ENCODE data around the gene BAG5.

Gene BAG5

DNA sequence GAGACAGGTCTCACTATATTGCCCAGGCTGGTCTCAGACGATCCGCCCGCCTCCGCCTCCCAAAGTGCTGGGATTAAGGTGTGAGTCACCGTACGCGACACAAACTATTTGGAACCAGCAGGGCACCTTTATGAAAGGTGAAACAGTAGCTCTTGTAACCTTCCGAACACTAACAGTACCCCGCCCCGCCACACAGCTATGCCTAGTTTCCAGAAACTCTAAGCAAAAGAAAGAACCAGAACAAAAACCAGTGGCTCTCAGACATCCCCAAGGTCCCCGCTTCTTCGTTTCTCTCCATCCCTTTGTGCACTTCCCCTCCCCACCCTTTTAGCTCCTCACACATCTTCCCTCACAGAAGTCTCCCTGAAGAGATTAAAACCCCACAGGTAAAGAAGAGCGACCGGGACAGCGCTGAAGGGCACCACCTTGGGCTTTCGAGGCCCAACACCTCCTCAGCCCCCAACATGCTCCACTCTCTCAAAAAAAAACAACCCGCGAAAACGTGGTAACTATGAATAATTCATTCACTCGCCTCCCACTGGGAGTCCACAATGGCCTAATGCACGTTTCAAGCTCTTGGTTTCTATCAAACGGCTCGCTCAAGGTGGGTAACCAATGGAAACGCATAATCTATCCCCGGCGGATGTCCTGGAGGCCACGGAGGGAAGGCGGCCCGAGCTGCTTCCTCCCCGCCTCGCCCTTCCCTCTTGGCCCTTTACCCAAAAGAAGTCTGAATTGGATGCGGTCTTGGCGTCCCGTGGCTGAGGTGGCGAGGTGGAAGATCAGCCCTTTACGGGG lies 877 bp downstream of the BAG5 start:
- peak; percentile 48 for DNase-seq

DNA sequence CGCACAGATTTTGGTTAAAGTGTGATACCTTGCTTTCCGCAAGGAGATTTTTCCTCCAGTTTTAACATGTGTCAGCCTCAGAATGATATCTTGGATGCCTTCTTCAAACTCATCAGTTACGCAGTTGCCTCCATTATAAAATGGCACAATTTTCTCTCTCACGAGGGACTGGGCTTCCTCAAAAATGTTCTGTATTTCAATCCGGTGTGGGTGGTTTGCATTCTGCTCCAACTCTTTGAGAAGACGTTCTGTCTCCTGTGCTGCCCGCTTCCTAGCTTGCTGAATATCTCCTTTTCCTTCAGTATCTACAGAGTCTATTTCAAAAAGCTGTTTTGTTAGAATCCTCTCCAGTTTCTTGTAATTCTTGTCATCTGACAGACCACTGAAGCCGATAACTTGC lies 1.8 kb downstream of the BAG5 start:
- in situ Hi-C loops (cut with HindIII; ENCODE audit: low pct_ligation_motif_present, low sequenced_read_pairs): no loop called here
- H3K4me3 ChIP-seq (ENCODE audit: low read depth, low read length): no peak overlapping the region
- TF ChIP-seq, protein P1, sequence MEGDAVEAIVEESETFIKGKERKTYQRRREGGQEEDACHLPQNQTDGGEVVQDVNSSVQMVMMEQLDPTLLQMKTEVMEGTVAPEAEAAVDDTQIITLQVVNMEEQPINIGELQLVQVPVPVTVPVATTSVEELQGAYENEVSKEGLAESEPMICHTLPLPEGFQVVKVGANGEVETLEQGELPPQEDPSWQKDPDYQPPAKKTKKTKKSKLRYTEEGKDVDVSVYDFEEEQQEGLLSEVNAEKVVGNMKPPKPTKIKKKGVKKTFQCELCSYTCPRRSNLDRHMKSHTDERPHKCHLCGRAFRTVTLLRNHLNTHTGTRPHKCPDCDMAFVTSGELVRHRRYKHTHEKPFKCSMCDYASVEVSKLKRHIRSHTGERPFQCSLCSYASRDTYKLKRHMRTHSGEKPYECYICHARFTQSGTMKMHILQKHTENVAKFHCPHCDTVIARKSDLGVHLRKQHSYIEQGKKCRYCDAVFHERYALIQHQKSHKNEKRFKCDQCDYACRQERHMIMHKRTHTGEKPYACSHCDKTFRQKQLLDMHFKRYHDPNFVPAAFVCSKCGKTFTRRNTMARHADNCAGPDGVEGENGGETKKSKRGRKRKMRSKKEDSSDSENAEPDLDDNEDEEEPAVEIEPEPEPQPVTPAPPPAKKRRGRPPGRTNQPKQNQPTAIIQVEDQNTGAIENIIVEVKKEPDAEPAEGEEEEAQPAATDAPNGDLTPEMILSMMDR (IDR thresholded peaks at IDR 0.05; ENCODE audit: low read depth, low read length, missing control alignments): no peak
- H3K36me3 ChIP-seq (replicated peaks): peaks cover 9% of the 10 kb centered on the region
- DNase-seq: no peak
- H3K27me3 ChIP-seq (replicated peaks): no peaks in the 10 kb centered on the region
- H3K27ac ChIP-seq: no peak overlapping the region

More for the DNA sequence above, 877 bp downstream of the BAG5 start:
- TF ChIP-seq, protein P1 (IDR thresholded peaks at IDR 0.05; ENCODE audit: low read depth, low read length, missing control alignments): no peak
- Histone ChIP-seq H3K27me3 (replicated peaks) (no peaks in the 10 kb centered on the region), H3K36me3 (replicated peaks) (peaks cover 9% of the 10 kb centered on the region), H3K4me3 (ENCODE audit: low read depth, low read length) (peak overlapping the region; percentile 85), H3K27ac (peak overlapping the region; percentile 96)
- in situ Hi-C loops (cut with HindIII; ENCODE audit: low pct_ligation_motif_present, low sequenced_read_pairs): no loop called here

DNA sequence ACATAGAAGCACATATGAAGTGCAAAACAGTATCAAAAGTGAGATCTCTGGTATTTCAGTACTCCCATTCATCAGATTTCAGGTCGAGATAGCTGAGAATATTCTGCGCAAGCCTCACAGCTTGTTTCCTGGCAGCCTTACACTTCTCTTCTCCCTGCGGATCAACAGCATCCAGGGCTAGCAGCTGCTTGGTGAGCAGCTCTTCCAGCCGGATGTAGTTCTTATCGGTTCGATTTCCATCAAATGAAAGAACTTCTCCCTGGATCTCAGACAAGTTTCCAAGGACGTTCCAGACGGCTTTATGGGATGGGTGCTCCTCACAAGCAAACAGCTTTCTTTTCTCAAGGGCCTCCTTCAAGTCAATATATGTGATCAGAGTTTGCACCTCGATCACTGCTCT lies 2.7 kb downstream of the BAG5 start:
- no peak for DNase-seq
- H3K27me3 ChIP-seq (replicated peaks): no peaks in the 10 kb centered on the region

DNA sequence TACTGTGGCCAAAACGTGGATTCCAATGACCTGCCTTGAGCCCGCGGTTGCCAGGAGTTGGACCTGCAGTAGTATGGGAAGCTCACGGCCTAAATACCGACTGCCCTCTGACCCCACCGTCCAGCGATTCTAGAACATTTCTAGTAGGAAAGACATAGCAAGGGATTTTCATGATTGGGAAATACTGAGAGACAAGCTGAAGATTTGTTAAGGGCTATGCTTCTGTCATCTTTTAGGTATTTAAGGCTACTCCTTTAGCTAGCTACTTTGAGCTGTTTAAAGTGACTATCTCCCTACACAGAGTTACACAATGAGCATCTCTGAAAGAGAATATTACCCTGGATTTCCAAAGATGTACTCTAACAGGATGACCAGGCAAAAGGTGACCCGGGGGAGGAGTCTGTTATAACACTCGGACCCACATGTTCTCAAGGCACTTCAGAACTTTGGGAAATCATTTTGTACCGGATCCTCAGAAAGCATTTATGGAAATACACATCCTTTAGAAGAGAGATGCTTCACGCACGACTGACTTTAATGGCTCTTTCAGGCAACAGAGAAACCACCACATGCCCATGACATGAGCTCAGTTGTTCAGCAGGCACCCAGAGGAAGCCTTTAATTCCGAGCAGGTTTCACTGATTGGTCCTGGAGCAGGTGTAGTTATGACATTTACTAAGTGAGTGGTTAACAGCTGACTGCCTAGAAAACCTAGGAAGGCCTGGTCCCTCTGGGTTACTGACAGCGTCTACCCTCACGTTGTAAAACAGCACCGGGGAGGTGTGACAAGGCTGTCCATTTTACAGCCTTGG lies 4.2 kb downstream of the BAG5 start:
- Histone ChIP-seq H3K27me3 (replicated peaks) (no peaks in the 10 kb centered on the region), H3K4me3 (ENCODE audit: low read depth, low read length) (no peak overlapping the region), H3K36me3 (replicated peaks) (peaks cover 9% of the 10 kb centered on the region), H3K27ac (no peak overlapping the region)
- DNase-seq: no peak
- in situ Hi-C loops (cut with HindIII; ENCODE audit: low pct_ligation_motif_present, low sequenced_read_pairs): no loop called here
- TF ChIP-seq, protein P1 (IDR thresholded peaks at IDR 0.05; ENCODE audit: low read depth, low read length, missing control alignments): no peak

More for the DNA sequence above, 2.7 kb downstream of the BAG5 start:
- TF ChIP-seq, protein P1 (IDR thresholded peaks at IDR 0.05; ENCODE audit: low read depth, low read length, missing control alignments): no peak
- no peak overlapping the region for H3K27ac ChIP-seq
- H3K4me3 ChIP-seq (ENCODE audit: low read depth, low read length): no peak overlapping the region
- in situ Hi-C loops (cut with HindIII; ENCODE audit: low pct_ligation_motif_present, low sequenced_read_pairs): no loop called here
- peaks cover 9% of the 10 kb centered on the region for H3K36me3 ChIP-seq (replicated peaks)

DNA sequence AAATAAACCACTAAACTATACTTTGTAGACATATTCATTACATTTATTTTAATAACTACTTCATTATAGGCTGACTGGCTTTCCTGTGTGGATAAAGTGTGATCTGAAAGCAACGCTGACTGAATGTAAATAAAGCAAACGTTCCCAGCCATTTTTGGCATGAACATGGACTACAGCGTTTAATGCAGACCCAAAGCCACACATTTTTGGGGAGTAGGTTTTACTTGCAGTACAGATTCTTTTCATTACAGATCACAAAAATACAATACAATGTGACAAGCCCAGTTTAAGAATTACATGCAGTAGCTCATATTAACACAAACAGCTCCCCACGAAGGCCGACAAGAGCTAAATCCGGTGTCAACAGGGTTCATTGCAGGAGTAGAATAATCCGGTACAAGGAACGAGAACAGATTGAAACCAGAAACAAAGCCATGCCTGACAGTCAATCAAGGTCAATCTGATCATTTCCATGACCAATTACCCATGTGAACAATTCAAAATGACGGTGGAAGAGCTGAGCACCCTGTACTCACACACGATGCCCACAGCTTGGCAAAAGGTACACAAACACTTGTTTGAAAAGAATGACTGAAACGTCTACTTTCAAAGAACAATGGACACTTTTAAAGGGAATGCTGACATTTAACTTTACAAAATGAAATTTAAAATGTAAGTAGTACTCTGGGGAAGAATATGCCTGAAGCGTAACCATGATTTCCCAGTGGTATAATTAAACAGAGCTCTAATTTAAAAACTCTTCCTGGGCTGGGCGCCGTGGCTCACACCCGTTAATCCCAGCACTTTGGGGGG lies 5.3 kb downstream of the BAG5 start:
- no peak overlapping the region for H3K27ac ChIP-seq
- H3K27me3 ChIP-seq (replicated peaks): no peaks in the 10 kb centered on the region
- DNase-seq: no peak
- in situ Hi-C loops (cut with HindIII; ENCODE audit: low pct_ligation_motif_present, low sequenced_read_pairs): no loop called here
- TF ChIP-seq, protein P1 (IDR thresholded peaks at IDR 0.05; ENCODE audit: low read depth, low read length, missing control alignments): no peak
- peaks cover 9% of the 10 kb centered on the region for H3K36me3 ChIP-seq (replicated peaks)
- no peak overlapping the region for H3K4me3 ChIP-seq (ENCODE audit: low read depth, low read length)

Measured in brain microvascular endothelial cell (primary cell).